ENCODE results near the gene SLC22A16. TPM values are rescaled to one million over a fixed set of nuclear protein-coding genes. Genes with fewer than 3 reads are reported as not detected.

The SLC22A16 gene
- total and polyA plus RNA-seq, 2 of the 8 experiments (the other 6 are each of a cell fraction or from before 2014, with no cell fraction given) = not detected

DNA sequence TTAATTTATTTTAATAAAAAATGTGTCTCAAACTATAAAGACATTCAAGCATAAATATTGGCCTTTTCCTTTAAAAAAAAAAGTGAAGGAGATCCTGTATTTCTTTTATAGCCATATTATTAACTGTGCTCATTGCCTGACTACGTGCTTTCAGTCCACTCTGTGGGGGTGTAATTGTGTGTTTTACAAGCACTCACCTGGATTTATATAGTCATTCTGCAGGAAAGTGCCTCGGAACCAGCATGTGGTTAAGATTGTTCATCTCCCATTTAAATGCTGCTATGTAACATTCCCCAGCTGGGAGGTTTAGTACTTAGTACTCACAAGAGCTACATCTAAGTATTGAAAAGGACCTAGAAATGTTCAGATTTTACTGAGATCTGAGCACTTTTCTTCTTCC, 47.9 kb upstream of the SLC22A16 start (continued):
- no peak for TF ChIP-seq HDAC2 (IDR thresholded peaks at IDR 0.05; ENCODE audit: borderline replicate concordance in 1 of 2, low read depth in 2 of 2, low read length in 2 of 2)
- TF ChIP-seq CEBPB (IDR thresholded peaks at IDR 0.05; ENCODE audit: low read depth, low read length) = no peak
